ENCODE measurements around the gene CKAP2. TPM values are rescaled to one million over a fixed set of nuclear protein-coding genes. Genes with fewer than 3 reads are reported as not detected.
"Not testable (repeated sequence)": the region's sequence is repeated elsewhere in the genome, so short reads cannot be mapped to it uniquely, and the experiment has no call there.

CKAP2 gene
- total RNA-seq, 1 donor from 2014 or later: 67.4 TPM

- H3K4me3 Mint-ChIP-seq; DNase-seq (ENCODE audit: extremely low spot score, unreplicated experiment); H3K4me1 Mint-ChIP-seq (ENCODE audit: unreplicated experiment); H3K9me3 Mint-ChIP-seq; H3K27ac Mint-ChIP-seq; H3K36me3 Mint-ChIP-seq; H3K27me3 Mint-ChIP-seq: not testable (repeated sequence)
Measured at GRCh38 chr13:52491015-52491414, 35.7 kb downstream of the CKAP2 start.

- not testable (repeated sequence) for H3K9me3 Mint-ChIP-seq; H3K4me1 Mint-ChIP-seq (ENCODE audit: unreplicated experiment); H3K27ac Mint-ChIP-seq; H3K27me3 Mint-ChIP-seq; H3K4me3 Mint-ChIP-seq; DNase-seq (ENCODE audit: extremely low spot score, unreplicated experiment); H3K36me3 Mint-ChIP-seq
Measured at GRCh38 chr13:52494241-52494640, 39.0 kb downstream of the CKAP2 start.

GRCh38 chr13:52497979-52498378 is 42.7 kb downstream of the CKAP2 start:
- DNase-seq (ENCODE audit: extremely low spot score, unreplicated experiment); H3K27me3 Mint-ChIP-seq; H3K27ac Mint-ChIP-seq; H3K9me3 Mint-ChIP-seq; H3K4me1 Mint-ChIP-seq (ENCODE audit: unreplicated experiment); H3K36me3 Mint-ChIP-seq; H3K4me3 Mint-ChIP-seq: not testable (repeated sequence)

- peaks cover 11% of the 10 kb centered on the region for H3K9me3 Mint-ChIP-seq
- not testable (repeated sequence) for H3K27ac Mint-ChIP-seq; H3K4me3 Mint-ChIP-seq; DNase-seq (ENCODE audit: extremely low spot score, unreplicated experiment); H3K27me3 Mint-ChIP-seq; H3K4me1 Mint-ChIP-seq (ENCODE audit: unreplicated experiment); H3K36me3 Mint-ChIP-seq
Measured at GRCh38 chr13:52502277-52502676, 47.0 kb downstream of the CKAP2 start.

GRCh38 chr13:52505843-52506242 is 50.6 kb downstream of the CKAP2 start:
- not testable (repeated sequence) for H3K27me3 Mint-ChIP-seq; H3K4me1 Mint-ChIP-seq (ENCODE audit: unreplicated experiment); DNase-seq (ENCODE audit: extremely low spot score, unreplicated experiment); H3K36me3 Mint-ChIP-seq; H3K4me3 Mint-ChIP-seq; H3K27ac Mint-ChIP-seq
- H3K9me3 Mint-ChIP-seq: peaks cover 11% of the 10 kb centered on the region

GRCh38 chr13:52509532-52509931 is 54.3 kb downstream of the CKAP2 start:
- H3K4me1 Mint-ChIP-seq (ENCODE audit: unreplicated experiment); DNase-seq (ENCODE audit: extremely low spot score, unreplicated experiment); H3K9me3 Mint-ChIP-seq; H3K27me3 Mint-ChIP-seq; H3K36me3 Mint-ChIP-seq; H3K4me3 Mint-ChIP-seq; H3K27ac Mint-ChIP-seq: not testable (repeated sequence)

- not testable (repeated sequence) for H3K4me1 Mint-ChIP-seq (ENCODE audit: unreplicated experiment); H3K27ac Mint-ChIP-seq; H3K9me3 Mint-ChIP-seq; DNase-seq (ENCODE audit: extremely low spot score, unreplicated experiment); H3K36me3 Mint-ChIP-seq; H3K27me3 Mint-ChIP-seq; H3K4me3 Mint-ChIP-seq
Measured at GRCh38 chr13:52510221-52510797, 55.0 kb downstream of the CKAP2 start.

GRCh38 chr13:52511598-52511997 is 56.3 kb downstream of the CKAP2 start:
- not testable (repeated sequence) for H3K27ac Mint-ChIP-seq; H3K4me3 Mint-ChIP-seq; DNase-seq (ENCODE audit: extremely low spot score, unreplicated experiment); H3K27me3 Mint-ChIP-seq; H3K36me3 Mint-ChIP-seq; H3K9me3 Mint-ChIP-seq; H3K4me1 Mint-ChIP-seq (ENCODE audit: unreplicated experiment)

- not testable (repeated sequence) for H3K4me3 Mint-ChIP-seq; H3K4me1 Mint-ChIP-seq (ENCODE audit: unreplicated experiment); H3K9me3 Mint-ChIP-seq; DNase-seq (ENCODE audit: extremely low spot score, unreplicated experiment); H3K27me3 Mint-ChIP-seq; H3K27ac Mint-ChIP-seq; H3K36me3 Mint-ChIP-seq
Measured at GRCh38 chr13:52513957-52514596, 58.8 kb downstream of the CKAP2 start.

GRCh38 chr13:52523323-52523722 is 68.0 kb downstream of the CKAP2 start:
- not testable (repeated sequence) for H3K27me3 Mint-ChIP-seq; H3K36me3 Mint-ChIP-seq; H3K27ac Mint-ChIP-seq; H3K4me1 Mint-ChIP-seq (ENCODE audit: unreplicated experiment); DNase-seq (ENCODE audit: extremely low spot score, unreplicated experiment); H3K9me3 Mint-ChIP-seq; H3K4me3 Mint-ChIP-seq

Other genes starting within 250 kb of the CKAP2 start
- gene THSD1, start 49.3 kb upstream of the CKAP2 start, total RNA-seq (ENCODE audit: low replicate concordance): 0.63 and 0.64 TPM in 2 replicates
- 35.2 and 41.6 TPM in 2 replicates for gene VPS36, start 4.8 kb upstream of the CKAP2 start, total RNA-seq (ENCODE audit: low replicate concordance)
- gene HNRNPA1L2, start 187.0 kb downstream of the CKAP2 start, total RNA-seq (ENCODE audit: low replicate concordance): 4.9 and 11.6 TPM in 2 replicates
- 45.9 and 56.8 TPM in 2 replicates for gene SUGT1, start 197.4 kb downstream of the CKAP2 start, total RNA-seq (ENCODE audit: low replicate concordance)

Data from type B pancreatic cell (in vitro differentiated cells).